ENCODE measurements around the gene CCDC93. TPM values are rescaled to one million over a fixed set of nuclear protein-coding genes. Genes with fewer than 3 reads are reported as not detected.

The CCDC93 gene
- total RNA-seq, 4 donors from 2014 or later: 11.6 to 55.6 (median 23.9) TPM

DNA sequence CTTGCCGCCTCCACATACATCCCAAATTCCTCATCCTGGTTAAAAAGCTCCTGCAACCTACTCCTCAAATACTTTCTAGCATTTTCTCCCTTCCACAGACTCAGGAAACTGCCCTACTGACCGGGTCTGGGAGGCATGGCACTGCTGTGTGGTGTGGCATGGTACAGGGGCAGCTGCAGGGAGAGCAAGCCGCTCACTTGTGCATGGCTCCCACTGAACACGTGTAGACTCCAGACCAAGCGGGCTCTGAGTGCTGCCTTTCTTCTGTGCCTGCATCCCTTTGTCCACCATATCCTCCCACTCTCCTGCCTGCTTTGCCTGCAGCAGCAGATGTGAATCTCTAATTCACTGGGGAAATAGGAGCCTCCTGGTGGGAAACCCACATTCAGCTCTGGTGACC is 72.2 kb downstream of the CCDC93 start:
- TF ChIP-seq EP300 (IDR thresholded peaks at IDR 0.05) (no peak), POLR2A (IDR thresholded peaks at IDR 0.05) (no peak), POLR2AphosphoS5 (IDR thresholded peaks at IDR 0.05) (no peak)
- TF ChIP-seq, protein P1, sequence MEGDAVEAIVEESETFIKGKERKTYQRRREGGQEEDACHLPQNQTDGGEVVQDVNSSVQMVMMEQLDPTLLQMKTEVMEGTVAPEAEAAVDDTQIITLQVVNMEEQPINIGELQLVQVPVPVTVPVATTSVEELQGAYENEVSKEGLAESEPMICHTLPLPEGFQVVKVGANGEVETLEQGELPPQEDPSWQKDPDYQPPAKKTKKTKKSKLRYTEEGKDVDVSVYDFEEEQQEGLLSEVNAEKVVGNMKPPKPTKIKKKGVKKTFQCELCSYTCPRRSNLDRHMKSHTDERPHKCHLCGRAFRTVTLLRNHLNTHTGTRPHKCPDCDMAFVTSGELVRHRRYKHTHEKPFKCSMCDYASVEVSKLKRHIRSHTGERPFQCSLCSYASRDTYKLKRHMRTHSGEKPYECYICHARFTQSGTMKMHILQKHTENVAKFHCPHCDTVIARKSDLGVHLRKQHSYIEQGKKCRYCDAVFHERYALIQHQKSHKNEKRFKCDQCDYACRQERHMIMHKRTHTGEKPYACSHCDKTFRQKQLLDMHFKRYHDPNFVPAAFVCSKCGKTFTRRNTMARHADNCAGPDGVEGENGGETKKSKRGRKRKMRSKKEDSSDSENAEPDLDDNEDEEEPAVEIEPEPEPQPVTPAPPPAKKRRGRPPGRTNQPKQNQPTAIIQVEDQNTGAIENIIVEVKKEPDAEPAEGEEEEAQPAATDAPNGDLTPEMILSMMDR (IDR thresholded peaks at IDR 0.05): no peak
- no peaks in the 10 kb centered on the region for H3K9me3 ChIP-seq
- H3K4me3 ChIP-seq: no peak overlapping the region
- WGBS: 92% methylated on average over 5 of the region's 5 CpGs
- no peaks in the 10 kb centered on the region for H3K27me3 ChIP-seq
- no peak for DNase-seq (ENCODE audit: low spot score in 2 of 2)
- H3K4me1 ChIP-seq: no peaks in the 10 kb centered on the region
- H3K36me3 ChIP-seq: peaks cover 94% of the 10 kb centered on the region
- H3K27ac ChIP-seq: no peak overlapping the region

DNA sequence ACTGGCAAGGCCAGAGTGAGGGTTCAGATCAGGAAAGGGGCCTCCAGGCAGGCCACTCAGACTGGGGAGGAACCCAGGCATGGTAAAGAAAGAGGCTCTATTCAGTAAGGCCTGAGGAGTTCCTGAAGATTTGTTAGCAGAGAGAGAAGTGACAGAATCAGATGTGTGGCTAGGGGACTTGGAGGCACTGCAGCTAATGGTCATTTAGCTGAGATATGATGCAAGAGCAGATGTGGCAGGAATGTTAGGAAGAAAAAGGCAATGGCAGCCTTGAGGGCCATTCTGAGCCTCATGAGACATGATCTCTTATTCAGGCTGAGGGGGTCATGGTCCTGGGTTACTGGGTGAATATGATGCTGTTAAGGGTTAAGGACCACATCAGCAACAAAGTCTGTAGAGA is 73.4 kb downstream of the CCDC93 start:
- DNase-seq (ENCODE audit: low spot score in 2 of 2): no peak
- H3K27me3 ChIP-seq: no peaks in the 10 kb centered on the region
- no peaks in the 10 kb centered on the region for H3K9me3 ChIP-seq
- H3K36me3 ChIP-seq: peaks cover 94% of the 10 kb centered on the region
- TF ChIP-seq EP300 (IDR thresholded peaks at IDR 0.05) (no peak), POLR2A (IDR thresholded peaks at IDR 0.05) (no peak), POLR2AphosphoS5 (IDR thresholded peaks at IDR 0.05) (no peak)
- no peaks in the 10 kb centered on the region for H3K4me1 ChIP-seq
- no peak overlapping the region for H3K4me3 ChIP-seq
- no peak overlapping the region for H3K27ac ChIP-seq

DNA sequence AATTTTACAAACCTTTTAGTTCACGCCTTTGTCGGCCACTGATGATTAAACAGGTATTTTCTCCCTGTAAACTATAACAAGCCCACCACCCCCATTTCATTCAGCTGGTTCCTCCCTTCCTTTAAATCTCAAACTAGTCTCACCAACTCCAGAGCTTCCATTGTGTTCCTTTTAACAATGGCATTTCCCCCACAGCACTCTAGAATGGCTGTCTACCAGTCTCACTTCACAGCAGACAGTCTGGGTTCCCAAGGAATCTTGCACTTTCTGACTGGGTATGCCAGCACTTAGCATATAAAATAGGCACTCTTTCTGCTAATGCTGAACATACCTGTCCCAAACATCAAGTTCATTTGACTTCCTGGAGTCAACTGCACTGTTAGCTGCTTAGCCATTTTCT is 75.3 kb downstream of the CCDC93 start:
- no peak overlapping the region for H3K4me3 ChIP-seq
- H3K4me1 ChIP-seq: no peaks in the 10 kb centered on the region
- no peaks in the 10 kb centered on the region for H3K27me3 ChIP-seq
- WGBS: 94% methylated on average over 2 of the region's 2 CpGs
- no peak for TF ChIP-seq POLR2AphosphoS5 (IDR thresholded peaks at IDR 0.05)
- no peak for TF ChIP-seq POLR2A (IDR thresholded peaks at IDR 0.05)
- no peak for TF ChIP-seq EP300 (IDR thresholded peaks at IDR 0.05)
- TF ChIP-seq, protein P1 (IDR thresholded peaks at IDR 0.05): no peak
- no peak for DNase-seq (ENCODE audit: low spot score in 2 of 2)
- peaks cover 96% of the 10 kb centered on the region for H3K36me3 ChIP-seq
- no peak overlapping the region for H3K27ac ChIP-seq
- H3K9me3 ChIP-seq: no peaks in the 10 kb centered on the region

DNA sequence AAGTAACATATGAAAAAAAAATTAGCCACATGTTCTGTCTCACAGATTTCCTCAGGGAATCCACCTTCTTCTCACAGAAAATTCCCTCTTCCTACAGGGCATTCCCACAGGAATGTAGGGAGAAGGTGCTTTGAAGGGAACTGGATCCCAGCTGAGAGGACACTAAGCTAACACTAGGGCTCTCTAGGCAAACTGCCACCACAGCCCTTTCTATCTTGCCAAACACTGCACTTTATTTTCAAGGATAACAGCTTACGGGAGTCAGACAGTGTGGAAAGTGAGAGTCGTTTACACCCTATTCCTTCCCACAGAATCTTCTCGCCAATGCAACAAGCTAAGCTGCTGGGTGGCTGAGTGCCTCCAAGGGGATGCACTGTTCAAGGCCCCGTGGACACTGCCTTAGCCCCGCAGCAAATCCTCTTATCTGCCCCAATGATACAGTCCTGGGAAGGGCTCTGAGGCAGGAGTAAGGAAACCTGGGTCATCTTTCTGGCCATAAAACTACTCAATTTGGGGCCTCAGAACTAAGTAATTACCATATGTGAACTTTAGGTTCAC is 76.9 kb downstream of the CCDC93 start:
- no peak for TF ChIP-seq POLR2A (IDR thresholded peaks at IDR 0.05)
- TF ChIP-seq, protein P1 (IDR thresholded peaks at IDR 0.05): no peak
- TF ChIP-seq POLR2AphosphoS5 (IDR thresholded peaks at IDR 0.05): no peak
- TF ChIP-seq EP300 (IDR thresholded peaks at IDR 0.05): no peak
- H3K4me1 ChIP-seq: no peaks in the 10 kb centered on the region
- no peaks in the 10 kb centered on the region for H3K27me3 ChIP-seq
- no peak overlapping the region for H3K4me3 ChIP-seq
- no peak overlapping the region for H3K27ac ChIP-seq
- WGBS: 75% methylated on average over 5 of the region's 5 CpGs
- H3K9me3 ChIP-seq: no peaks in the 10 kb centered on the region
- H3K36me3 ChIP-seq: peaks cover 97% of the 10 kb centered on the region
- no peak for DNase-seq (ENCODE audit: low spot score in 2 of 2)

DNA sequence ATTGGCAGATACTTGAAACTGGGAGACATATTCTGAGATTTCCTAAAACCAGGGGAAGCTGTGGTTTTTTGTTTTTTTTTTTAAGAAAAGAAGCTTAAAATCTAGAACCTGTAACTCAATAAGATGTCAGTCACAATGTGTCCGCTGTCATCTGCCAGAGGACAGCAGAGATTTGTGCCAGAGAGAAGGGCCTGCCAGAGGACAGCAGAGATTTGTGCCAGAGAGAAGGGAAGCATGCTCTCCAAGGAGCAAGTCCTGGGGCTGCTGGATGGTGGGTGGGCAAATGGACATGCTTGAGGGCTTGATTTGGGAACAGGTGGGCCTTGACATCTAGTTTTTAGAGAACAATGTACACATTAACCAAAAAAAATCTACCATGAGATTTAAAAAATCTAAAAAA is 77.9 kb downstream of the CCDC93 start:
- H3K9me3 ChIP-seq: no peaks in the 10 kb centered on the region
- WGBS: 0% methylated on average over 1 of the region's 1 CpG
- H3K36me3 ChIP-seq: peaks cover 97% of the 10 kb centered on the region
- no peak for DNase-seq (ENCODE audit: low spot score in 2 of 2)
- H3K27ac ChIP-seq: no peak overlapping the region
- H3K4me3 ChIP-seq: no peak overlapping the region
- TF ChIP-seq, protein P1 (IDR thresholded peaks at IDR 0.05): no peak
- no peak for TF ChIP-seq EP300 (IDR thresholded peaks at IDR 0.05)
- TF ChIP-seq POLR2AphosphoS5 (IDR thresholded peaks at IDR 0.05): no peak
- no peak for TF ChIP-seq POLR2A (IDR thresholded peaks at IDR 0.05)
- no peaks in the 10 kb centered on the region for H3K4me1 ChIP-seq
- H3K27me3 ChIP-seq: no peaks in the 10 kb centered on the region

DNA sequence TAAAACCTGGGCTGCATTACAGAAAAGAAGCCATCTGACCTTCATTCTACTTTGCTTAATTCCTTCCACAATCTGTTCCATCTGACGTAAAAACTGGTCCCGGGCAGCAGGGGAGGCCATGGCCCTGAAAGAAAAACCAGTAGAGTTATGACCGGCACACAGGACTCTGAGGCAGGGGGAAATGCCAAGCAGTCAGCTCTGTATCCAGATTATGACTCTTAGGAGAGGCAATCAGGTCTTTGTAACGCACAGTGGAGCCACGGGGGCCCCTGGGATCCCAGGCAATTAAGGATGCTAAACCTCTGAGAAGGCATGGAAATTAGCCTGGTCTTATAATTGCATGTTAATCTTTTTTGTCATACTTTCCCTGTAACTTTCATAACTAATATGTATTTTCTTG is 78.4 kb downstream of the CCDC93 start:
- no peak for DNase-seq (ENCODE audit: low spot score in 2 of 2)
- TF ChIP-seq, protein P1 (IDR thresholded peaks at IDR 0.05): no peak
- TF ChIP-seq POLR2A (IDR thresholded peaks at IDR 0.05) (no peak), EP300 (IDR thresholded peaks at IDR 0.05) (no peak), POLR2AphosphoS5 (IDR thresholded peaks at IDR 0.05) (no peak)
- Histone ChIP-seq H3K27me3 (no peaks in the 10 kb centered on the region), H3K36me3 (peaks cover 97% of the 10 kb centered on the region), H3K27ac (no peak overlapping the region), H3K4me1 (no peaks in the 10 kb centered on the region), H3K4me3 (no peak overlapping the region), H3K9me3 (no peaks in the 10 kb centered on the region)
- WGBS: 89% methylated on average over 5 of the region's 5 CpGs
